Subcutaneous abdominal adipose tissue (tissue), 5 donors: Measurements from ENCODE around the gene BRMS1.
A peak's percentile ranks its signal among the peaks of the same experiment; 100 is the strongest.

Experiments
- H3K27ac ChIP-seq: one replicate; pipeline ENCODE4 v1.7.0; 2013; ENCODE audit warnings: low read depth, mild to moderate bottlenecking, inconsistent platforms, low read length, moderate library complexity
- H3K27me3 ChIP-seq, 5 donors: one replicate each; pipeline ENCODE4 v1.7.0; 2013; ENCODE audit warnings: low read length in 5 of 5, inconsistent platforms in 1 of 5; ENCODE audit not compliant: control insufficient read depth in 5 of 5, insufficient read depth in 4 of 5
- H3K36me3 ChIP-seq, 5 donors: one replicate each; pipeline ENCODE4 v1.7.0; 2013; ENCODE audit warnings: low read length in 5 of 5; ENCODE audit not compliant: control insufficient read depth in 5 of 5, insufficient read depth in 5 of 5
- H3K4me1 ChIP-seq, 5 donors: one replicate each; pipeline ENCODE4 v1.7.0; 2013; ENCODE audit warnings: low read length in 5 of 5, mild to moderate bottlenecking in 3 of 5, moderate library complexity in 1 of 5; ENCODE audit not compliant: control insufficient read depth in 5 of 5, insufficient read depth in 5 of 5
- H3K4me3 ChIP-seq, 5 donors: one replicate each; pipeline ENCODE4 v1.7.0; 2013; ENCODE audit warnings: low read length in 5 of 5, low read depth in 1 of 5
- H3K9ac ChIP-seq, 5 donors: one replicate each; pipeline ENCODE4 v1.7.0; 2013; ENCODE audit warnings: low read length in 5 of 5, mild to moderate bottlenecking in 4 of 5, moderate library complexity in 3 of 5
- H3K9me3 ChIP-seq, 5 donors: one replicate each; pipeline ENCODE4 v1.7.0; 2013; ENCODE audit warnings: low read length in 5 of 5; ENCODE audit not compliant: control insufficient read depth in 5 of 5
- donor health status: healthy.
- donor health status: healthy.
- donor health status: healthy.
- donor health status: healthy.
- donor health status: healthy.

Gene BRMS1

DNA sequence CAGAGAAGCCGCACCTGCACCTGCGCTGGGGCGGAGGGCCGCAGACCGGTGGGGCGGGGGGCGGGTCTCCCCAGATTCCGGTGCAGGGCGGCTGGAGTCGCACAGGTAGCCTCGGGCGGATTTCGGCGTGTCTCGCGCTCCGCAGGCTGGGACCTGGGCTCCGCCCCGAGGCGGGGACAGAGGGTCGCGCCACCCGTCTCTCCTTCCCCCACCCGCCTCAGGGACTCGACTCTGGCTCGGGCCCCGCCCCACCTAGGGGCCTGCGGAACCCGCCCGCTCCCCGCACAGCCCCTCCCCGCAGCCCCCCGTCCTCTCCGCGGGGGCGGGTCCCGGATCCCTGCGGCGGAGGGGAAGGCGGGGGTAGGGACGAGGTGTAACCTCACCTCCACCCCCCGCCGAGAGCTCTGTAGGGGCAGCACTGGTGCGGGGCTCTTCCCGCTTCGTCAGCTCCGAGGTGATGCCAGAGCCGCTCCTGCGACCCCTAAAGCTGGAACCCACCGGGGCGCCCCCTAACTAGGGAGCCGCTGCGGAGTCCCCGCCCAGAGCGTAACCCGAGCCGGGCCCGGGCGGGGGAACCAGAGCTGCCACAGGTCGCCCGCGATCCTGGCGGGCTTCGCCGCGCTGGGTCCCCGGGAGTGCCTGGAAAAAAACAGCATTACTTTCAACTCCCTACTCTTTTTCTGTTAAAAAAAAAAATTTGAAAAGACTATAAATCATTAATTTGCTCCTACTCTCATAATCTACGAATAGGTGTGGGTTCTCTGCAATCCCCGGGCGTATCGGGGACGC is 26.9 kb upstream of the BRMS1 start, which contains the start of gene SLC29A2:
Gene SLC29A2, minus strand, starts transcription at position 134 of the 789 bp plus-strand sequence. CDS start 169 bp downstream, outside the sequence.
- Histone ChIP-seq H3K27ac (no peak within 1 kb of the TSS), H3K9me3 (no peaks in the 10 kb centered on the region), H3K9ac (peak within 1 kb of the TSS in 3 of 5 donors; percentile 53 to 66 (median 64)), H3K36me3 (no peaks in the 10 kb centered on the region), H3K27me3 (peaks cover 0 to 2% (median 0%) of the 10 kb centered on the region in 5 donors), H3K4me1 (peaks cover 4 to 40% (median 32%) of the 10 kb centered on the region in 5 donors), H3K4me3 (peak within 1 kb of the TSS; percentile 60 to 72 (median 67))

GRCh38 chr11:66369073-66369894 is 24.4 kb upstream of the BRMS1 start:
- Histone ChIP-seq H3K36me3 (no peaks in the 10 kb centered on the region), H3K9ac (no peak overlapping the region), H3K27me3 (peaks cover 0 to 2% (median 0%) of the 10 kb centered on the region in 5 donors), H3K27ac (no peak overlapping the region), H3K4me3 (no peak overlapping the region), H3K4me1 (peaks cover 4 to 40% (median 32%) of the 10 kb centered on the region in 5 donors), H3K9me3 (no peaks in the 10 kb centered on the region)

DNA sequence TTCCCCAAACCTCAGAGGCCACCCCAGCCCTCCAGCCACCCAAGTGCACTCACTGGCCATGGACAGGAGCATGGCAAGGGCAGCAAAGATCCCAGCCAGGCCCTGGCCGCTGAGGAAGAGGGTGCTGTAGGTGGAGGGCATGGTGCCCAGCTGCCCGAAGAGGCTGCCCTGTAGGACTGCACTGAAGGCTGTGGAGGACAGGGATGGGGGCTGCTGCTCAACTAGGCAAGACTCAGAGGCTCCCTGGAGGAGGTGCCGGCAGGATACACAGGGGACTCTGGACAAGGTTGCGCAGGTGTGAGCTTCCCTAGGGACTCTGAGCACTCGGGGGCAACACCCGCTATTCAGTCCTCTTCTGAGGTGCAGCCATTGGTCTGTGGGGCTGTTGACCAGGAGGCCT is 23.6 kb upstream of the BRMS1 start:
- peaks cover 4 to 40% (median 32%) of the 10 kb centered on the region in 5 donors for H3K4me1 ChIP-seq
- H3K27ac ChIP-seq: no peak overlapping the region
- H3K4me3 ChIP-seq: no peak overlapping the region
- no peak overlapping the region for H3K9ac ChIP-seq
- H3K27me3 ChIP-seq: peaks cover 0 to 2% (median 0%) of the 10 kb centered on the region in 5 donors
- H3K9me3 ChIP-seq: no peaks in the 10 kb centered on the region
- no peaks in the 10 kb centered on the region for H3K36me3 ChIP-seq

- peaks cover 0 to 2% (median 0%) of the 10 kb centered on the region in 5 donors for H3K27me3 ChIP-seq
- H3K36me3 ChIP-seq: peaks cover 0 to 2% (median 0%) of the 10 kb centered on the region in 5 donors
- peaks cover 4 to 40% (median 35%) of the 10 kb centered on the region in 5 donors for H3K4me1 ChIP-seq
- H3K9me3 ChIP-seq: no peaks in the 10 kb centered on the region
- H3K9ac ChIP-seq: no peak overlapping the region
- H3K4me3 ChIP-seq: no peak overlapping the region
- no peak overlapping the region for H3K27ac ChIP-seq
These were observed 22.8 kb upstream of the BRMS1 start for GRCh38 chr11:66367561-66368312.

DNA sequence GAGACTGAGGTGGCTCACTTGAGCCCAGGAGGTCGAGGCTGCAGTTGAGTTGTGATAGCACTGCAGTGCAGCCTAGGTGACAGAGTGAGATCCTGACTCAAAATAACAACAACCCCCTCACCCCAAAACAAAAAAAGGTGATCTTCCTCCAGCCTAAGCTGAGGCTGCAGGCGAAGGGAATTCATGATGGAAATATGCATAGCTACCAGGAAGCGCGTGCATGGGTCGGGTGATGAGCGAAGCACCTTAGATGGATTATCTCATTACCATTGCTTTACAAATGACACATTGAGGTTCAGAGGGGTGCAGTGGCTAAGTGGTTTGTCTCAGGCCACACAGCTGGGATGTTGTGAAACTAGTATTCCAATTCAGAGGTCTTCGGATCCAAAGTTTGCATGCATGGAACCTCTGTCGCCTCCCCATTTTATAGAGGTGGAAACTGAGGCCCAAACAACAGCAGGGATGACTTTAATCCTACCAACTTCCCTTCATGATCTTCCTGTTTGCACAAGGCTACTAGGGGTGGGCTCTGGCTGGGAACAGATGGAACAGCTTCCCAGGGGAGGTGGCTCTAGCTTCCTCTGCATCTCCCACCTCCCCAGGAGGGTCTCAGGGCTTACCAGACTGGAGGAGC is 22.1 kb upstream of the BRMS1 start:
- Histone ChIP-seq H3K4me1 (peaks cover 4 to 32% (median 29%) of the 10 kb centered on the region in 5 donors), H3K9ac (no peak overlapping the region), H3K9me3 (no peaks in the 10 kb centered on the region), H3K27me3 (no peaks in the 10 kb centered on the region), H3K27ac (no peak overlapping the region), H3K36me3 (peaks cover 0 to 5% (median 0%) of the 10 kb centered on the region in 5 donors), H3K4me3 (no peak overlapping the region)

DNA sequence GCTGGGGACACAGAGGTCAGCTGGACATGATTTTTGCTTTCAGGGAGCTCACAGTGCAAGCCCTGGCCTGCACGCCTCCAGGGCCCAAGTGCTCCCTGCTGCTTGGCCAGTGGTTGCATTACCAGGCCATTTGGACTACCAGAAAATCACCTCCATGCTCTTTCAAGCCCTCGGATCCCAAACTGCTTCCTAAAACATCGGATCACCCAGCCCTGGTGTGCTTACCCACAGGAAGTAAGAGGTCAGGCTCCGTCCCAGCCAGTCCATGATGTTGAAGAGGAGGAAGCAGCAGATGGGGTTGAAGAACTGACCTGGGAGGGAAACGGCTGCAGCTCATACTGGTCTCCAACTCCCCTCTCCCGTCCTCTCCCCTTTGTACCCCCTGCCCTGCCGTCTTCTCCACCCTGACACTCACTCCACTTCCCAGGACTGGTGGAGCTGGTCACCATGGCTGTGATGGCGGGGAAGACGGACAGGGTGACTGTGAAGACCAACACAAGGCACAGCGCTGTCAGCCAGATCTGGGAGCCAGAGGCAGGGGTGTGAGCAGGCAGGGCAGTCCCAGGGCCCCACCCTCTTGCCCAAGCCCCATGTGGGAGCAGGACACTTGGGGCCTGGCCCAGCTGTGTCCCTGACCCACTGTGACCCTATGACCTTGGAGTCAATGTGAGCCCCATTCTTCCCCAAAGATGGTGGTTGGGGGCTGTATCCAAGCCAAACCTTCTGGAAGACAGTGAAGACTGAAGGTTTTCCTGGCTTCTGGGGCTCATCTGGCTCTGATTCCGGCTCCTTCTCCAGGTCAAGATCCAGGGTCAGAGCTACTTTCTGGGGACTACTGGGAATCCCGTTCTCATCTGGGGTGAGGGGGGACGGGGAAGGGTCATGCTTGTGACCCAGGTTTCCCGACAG is 21.1 kb upstream of the BRMS1 start:
- H3K4me1 ChIP-seq: peaks cover 4 to 23% (median 19%) of the 10 kb centered on the region in 5 donors
- no peak overlapping the region for H3K27ac ChIP-seq
- no peak overlapping the region for H3K4me3 ChIP-seq
- no peak overlapping the region for H3K9ac ChIP-seq
- H3K27me3 ChIP-seq: no peaks in the 10 kb centered on the region
- peaks cover 0 to 5% (median 0%) of the 10 kb centered on the region in 5 donors for H3K36me3 ChIP-seq
- no peaks in the 10 kb centered on the region for H3K9me3 ChIP-seq

GRCh38 chr11:66365166-66365565 is 20.3 kb upstream of the BRMS1 start:
- Histone ChIP-seq H3K4me1 (peaks cover 4 to 19% (median 13%) of the 10 kb centered on the region in 5 donors), H3K9ac (no peak overlapping the region), H3K9me3 (no peaks in the 10 kb centered on the region), H3K36me3 (peaks cover 0 to 5% (median 0%) of the 10 kb centered on the region in 5 donors), H3K27ac (no peak overlapping the region), H3K4me3 (no peak overlapping the region), H3K27me3 (no peaks in the 10 kb centered on the region)

DNA sequence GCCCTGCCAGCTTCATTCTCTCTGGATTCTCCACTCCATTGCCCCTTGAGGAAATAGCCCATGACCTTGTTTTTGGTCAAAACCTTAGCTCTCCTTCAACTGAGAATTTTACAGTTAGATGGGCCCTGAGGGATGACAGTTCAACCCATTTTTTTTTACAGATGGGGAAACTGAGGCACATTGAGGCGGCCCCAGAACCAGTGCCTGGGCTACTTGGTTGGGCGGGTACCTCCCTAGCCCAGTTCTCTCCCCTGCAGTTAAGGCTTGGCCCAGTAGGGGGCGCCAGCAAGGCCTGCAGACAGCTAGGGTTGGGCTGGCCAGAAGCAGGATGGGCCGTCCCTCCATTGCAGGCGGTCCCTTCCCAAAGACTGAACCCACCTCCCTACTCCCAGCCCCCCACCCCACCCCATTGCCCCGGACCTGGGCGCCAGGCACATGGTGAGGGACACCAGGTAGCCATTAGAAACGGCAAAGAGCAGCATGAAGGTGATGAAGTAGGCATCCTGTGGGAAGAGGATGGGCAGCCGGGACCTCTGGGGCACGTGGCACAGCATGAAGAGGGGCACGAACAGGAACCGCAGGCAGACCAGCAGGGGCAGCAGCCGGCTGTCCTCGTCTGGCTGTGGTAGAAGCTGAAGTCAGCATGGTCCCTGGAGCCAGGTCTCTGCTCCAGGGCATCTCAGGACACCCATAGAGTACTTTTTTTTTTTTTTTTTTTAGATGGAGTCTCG is 19.1 kb upstream of the BRMS1 start:
- H3K36me3 ChIP-seq: peaks cover 0 to 5% (median 0%) of the 10 kb centered on the region in 5 donors
- H3K27ac ChIP-seq: no peak overlapping the region
- H3K27me3 ChIP-seq: no peaks in the 10 kb centered on the region
- no peaks in the 10 kb centered on the region for H3K9me3 ChIP-seq
- peaks cover 0 to 13% (median 4%) of the 10 kb centered on the region in 5 donors for H3K4me1 ChIP-seq
- no peak overlapping the region for H3K9ac ChIP-seq
- H3K4me3 ChIP-seq: no peak overlapping the region
